Measurements from ENCODE around the gene SUCLG2. TPM values are rescaled to one million over a fixed set of nuclear protein-coding genes. Genes with fewer than 3 reads are reported as not detected.

Gene SUCLG2
- total and polyA plus RNA-seq, 2 of the 4 experiments (the other 2 are of a cell fraction), result 26.8 to 34.6 TPM

DNA sequence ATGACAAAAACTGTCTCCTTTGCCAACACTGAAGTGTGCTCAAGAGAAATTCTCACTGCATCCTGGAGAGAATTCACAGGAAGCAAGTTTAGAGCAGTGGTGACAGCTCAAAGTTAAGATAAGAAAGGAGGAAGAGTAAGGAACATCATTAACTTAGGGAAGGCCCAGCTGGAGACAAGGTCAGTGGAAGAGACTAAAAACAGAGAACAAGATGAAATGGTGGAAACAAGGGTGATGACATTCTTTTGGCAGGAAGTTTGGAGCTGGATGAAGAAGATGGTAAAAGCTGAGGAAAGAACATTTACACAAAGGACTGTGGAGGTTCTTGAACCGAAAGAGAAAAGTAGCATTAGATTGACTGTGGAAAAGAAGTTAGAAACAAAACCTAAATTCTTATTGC is 6.7 kb upstream of the SUCLG2 start:
- no peak overlapping the region for H2BK5ac ChIP-seq (ENCODE audit: low read depth, low read length, poor library complexity, severe bottlenecking)
- no peaks in the 10 kb centered on the region for H4K20me1 ChIP-seq (ENCODE audit: insufficient read depth, low read length)
- no peak overlapping the region for H3K14ac ChIP-seq (replicated peaks; ENCODE audit: low read depth, low read length)
- no peak overlapping the region for H3K27ac ChIP-seq (ENCODE audit: insufficient read depth, low read length)
- no peak overlapping the region for H3K56ac ChIP-seq (ENCODE audit: extremely low read depth, insufficient read depth, low read length)
- H2AK5ac ChIP-seq (ENCODE audit: low read depth, low read length), result no peak overlapping the region
- H2AK9ac ChIP-seq (replicated peaks; ENCODE audit: low read depth, low read length, poor library complexity), result no peak overlapping the region
- no peaks in the 10 kb centered on the region for H3K36me3 ChIP-seq (ENCODE audit: control insufficient read depth, insufficient read depth, low read length)
- H3K4ac ChIP-seq (ENCODE audit: low read depth, low read length), result no peak overlapping the region
- no TSS peak for BruUV-seq (replicated peaks)
- no peak overlapping the region for H3K23ac ChIP-seq (ENCODE audit: low read depth, low read length)
- H3K9ac ChIP-seq (ENCODE audit: low read depth, low read length), result no peak overlapping the region
- no peak overlapping the region for H2BK20ac ChIP-seq (ENCODE audit: low read depth, low read length)
- H4K8ac ChIP-seq (ENCODE audit: low read depth in 2 of 2, low read length in 2 of 2), result no peak overlapping the region
- intact Hi-C loops (cut with micrococcal nuclease) (no loop called here), in situ Hi-C loops (cut with MboI; ENCODE audit: low sequenced_read_pairs) (no loop called here), dilution Hi-C loops (cut with HindIII; ENCODE audit: low sequenced_read_pairs, unreplicated experiment) (no loop called here)
- H3K18ac ChIP-seq (ENCODE audit: low read depth, low read length), result no peak overlapping the region
- no peak overlapping the region for H3K4me2 ChIP-seq (ENCODE audit: low read depth, low read length)
- no CpG with 5 or more reads among the region's 1 CpG for WGBS, 2 experiments (ENCODE audit: extremely low coverage in 2 of 2, insufficient read length in 1 of 2)
- POLR2A ChIA-PET (ENCODE audit: unreplicated experiment), result no interaction called here
- H3K4me1 ChIP-seq (ENCODE audit: control insufficient read depth, insufficient read depth, low read length), result no peaks in the 10 kb centered on the region
- ATAC-seq (ENCODE audit: low read depth) (no peak), DNase-seq (no peak)
- no peaks in the 10 kb centered on the region for H3K27me3 ChIP-seq (ENCODE audit: control insufficient read depth, insufficient read depth, low read length)
- H2AFZ ChIP-seq (replicated peaks; ENCODE audit: low read length, poor library complexity), result no peak overlapping the region
- H2BK15ac ChIP-seq (ENCODE audit: low read depth, low read length), result no peak overlapping the region
- CTCF ChIA-PET, result interaction anchor here (1.0 kb wide), 1 partner anchor 129 kb away, joined by 3 read pairs; no protein-coding TSS in a partner anchor
- no peaks in the 10 kb centered on the region for H3K79me1 ChIP-seq (ENCODE audit: low read depth in 1 of 2, low read length in 2 of 2)
- H2BK120ac ChIP-seq (ENCODE audit: low read depth, low read length), result no peak overlapping the region
- TF ChIP-seq RCOR1 (IDR thresholded peaks at IDR 0.05; ENCODE audit: insufficient replicate concordance, low read length) (no peak), SMC3 (IDR thresholded peaks at IDR 0.05; ENCODE audit: low read depth, low read length) (no peak), BHLHE40 (IDR thresholded peaks at IDR 0.05; ENCODE audit: low read depth, low read length) (no peak), POLR2A (IDR thresholded peaks at IDR 0.05; ENCODE audit: low read depth, low read length) (no peak), RAD21 (IDR thresholded peaks at IDR 0.05; ENCODE audit: low read length) (no peak)
- TF ChIP-seq, protein P1, sequence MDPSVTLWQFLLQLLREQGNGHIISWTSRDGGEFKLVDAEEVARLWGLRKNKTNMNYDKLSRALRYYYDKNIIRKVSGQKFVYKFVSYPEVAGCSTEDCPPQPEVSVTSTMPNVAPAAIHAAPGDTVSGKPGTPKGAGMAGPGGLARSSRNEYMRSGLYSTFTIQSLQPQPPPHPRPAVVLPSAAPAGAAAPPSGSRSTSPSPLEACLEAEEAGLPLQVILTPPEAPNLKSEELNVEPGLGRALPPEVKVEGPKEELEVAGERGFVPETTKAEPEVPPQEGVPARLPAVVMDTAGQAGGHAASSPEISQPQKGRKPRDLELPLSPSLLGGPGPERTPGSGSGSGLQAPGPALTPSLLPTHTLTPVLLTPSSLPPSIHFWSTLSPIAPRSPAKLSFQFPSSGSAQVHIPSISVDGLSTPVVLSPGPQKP (IDR thresholded peaks at IDR 0.05; ENCODE audit: borderline replicate concordance, low read depth, low read length), result no peak
- H3K4me3 ChIP-seq (ENCODE audit: insufficient read depth, low read depth, low read length), result no peak overlapping the region
- H4K91ac ChIP-seq (ENCODE audit: insufficient read depth, low read depth, low read length), result no peak overlapping the region
- no peaks in the 10 kb centered on the region; the same call in 1 of the 2 replicates for H3K9me1 ChIP-seq (ENCODE audit: insufficient read depth, low read length)
- H3K9me3 ChIP-seq (ENCODE audit: control insufficient read depth, insufficient read depth, low read length), result no peaks in the 10 kb centered on the region
- no peak overlapping the region for H4K5ac ChIP-seq (ENCODE audit: low read depth, low read length)

Measured in IMR-90 (cell line).